Forelimb muscle (tissue), 1 donor: ENCODE data around the gene BMP2K. TPM values are rescaled to one million over a fixed set of nuclear protein-coding genes. Genes with fewer than 3 reads are reported as not detected.

Experiments
- DNase-seq: peaks from one replicate; pipeline ENCODE4 v3.0.0-alpha.2; 2013; ENCODE audit warnings: low read depth
- polyA plus RNA-seq: library from polyadenylated mRNA; unstranded; fragments of 120-200 nt; gene quantifications from one replicate; pipeline ENCODE4 v1.2.1, GENCODE V29; 2013; ENCODE audit not compliant: insufficient read length

Gene BMP2K
- polyA plus RNA-seq, 1 donor: 13.4 TPM

GRCh38 chr4:78764498-78764961, 11.6 kb upstream of the BMP2K start:
- DNase-seq: no peak

- no peak for DNase-seq
These were observed 10.6 kb upstream of the BMP2K start for GRCh38 chr4:78765432-78766006.

GRCh38 chr4:78766026-78766425, 10.1 kb upstream of the BMP2K start:
- no peak for DNase-seq

GRCh38 chr4:78766650-78767049, 9.5 kb upstream of the BMP2K start:
- no peak for DNase-seq

GRCh38 chr4:78767350-78767749, 8.8 kb upstream of the BMP2K start:
- no peak for DNase-seq

- no peak for DNase-seq
These were observed 7.5 kb upstream of the BMP2K start for GRCh38 chr4:78768452-78769180.

- no peak for DNase-seq
These were observed 6.0 kb upstream of the BMP2K start for GRCh38 chr4:78770091-78770642.

- no peak for DNase-seq
These were observed 3.5 kb upstream of the BMP2K start for GRCh38 chr4:78772526-78773091.

- no peak for DNase-seq
These were observed 1.7 kb upstream of the BMP2K start for GRCh38 chr4:78774417-78774816.

- peak; percentile 62 for DNase-seq
These were observed 659 bp upstream of the BMP2K start for GRCh38 chr4:78775303-78776078.

GRCh38 chr4:78776729-78777575, 802 bp downstream of the BMP2K start:
- no peak for DNase-seq

GRCh38 chr4:78777576-78777940, 1.4 kb downstream of the BMP2K start:
- DNase-seq: no peak

- DNase-seq: no peak
These were observed 2.4 kb downstream of the BMP2K start for GRCh38 chr4:78778530-78778929.

- no peak for DNase-seq
These were observed 3.1 kb downstream of the BMP2K start for GRCh38 chr4:78779280-78779679.

GRCh38 chr4:78780093-78780492, 3.9 kb downstream of the BMP2K start:
- DNase-seq: no peak

GRCh38 chr4:78781139-78781538, 5.0 kb downstream of the BMP2K start:
- no peak for DNase-seq

- no peak for DNase-seq
These were observed 5.8 kb downstream of the BMP2K start for GRCh38 chr4:78781924-78782323.

GRCh38 chr4:78784236-78784865, 8.2 kb downstream of the BMP2K start:
- no peak for DNase-seq

- DNase-seq: no peak
These were observed 11.3 kb downstream of the BMP2K start for GRCh38 chr4:78787392-78788006.
